HG03175 (cell line): ENCODE results near the gene PPP3CA.
"Not testable (repeated sequence)": the region's sequence is repeated elsewhere in the genome, so short reads cannot be mapped to it uniquely, and the experiment has no call there.

Experiments
- ATAC-seq: cut with Tn5 transposase; IDR thresholded peaks from one replicate; pipeline ENCODE4 v1.9.1; 2021; ENCODE audit warnings: mild to moderate bottlenecking, moderate library complexity; ENCODE audit not compliant: unreplicated experiment

Gene PPP3CA

GRCh38 chr4:101258883-101259282 lies 88.4 kb downstream of the PPP3CA start:
- no peak for ATAC-seq

- ATAC-seq, result no peak
Observed at GRCh38 chr4:101256222-101256621, 91.1 kb downstream of the PPP3CA start.

- ATAC-seq, result no peak
Observed at GRCh38 chr4:101254776-101255175, 92.5 kb downstream of the PPP3CA start.

- ATAC-seq, result no peak
Observed at GRCh38 chr4:101253121-101253520, 94.2 kb downstream of the PPP3CA start.

GRCh38 chr4:101252721-101253120 lies 94.6 kb downstream of the PPP3CA start:
- ATAC-seq, result no peak

GRCh38 chr4:101251261-101251660 lies 96.1 kb downstream of the PPP3CA start:
- ATAC-seq, result no peak

GRCh38 chr4:101244349-101244748 lies 103.0 kb downstream of the PPP3CA start:
- no peak for ATAC-seq

GRCh38 chr4:101242441-101242840 lies 104.9 kb downstream of the PPP3CA start:
- ATAC-seq, result no peak

GRCh38 chr4:101240099-101240498 lies 107.2 kb downstream of the PPP3CA start:
- no peak for ATAC-seq

GRCh38 chr4:101239665-101240064 lies 107.7 kb downstream of the PPP3CA start:
- no peak for ATAC-seq

GRCh38 chr4:101238706-101239105 lies 108.6 kb downstream of the PPP3CA start:
- no peak for ATAC-seq

- no peak for ATAC-seq
Observed at GRCh38 chr4:101237773-101238172, 109.6 kb downstream of the PPP3CA start.

GRCh38 chr4:101236097-101236496 lies 111.2 kb downstream of the PPP3CA start:
- no peak for ATAC-seq

- not testable (repeated sequence) for ATAC-seq
Observed at GRCh38 chr4:101234141-101234540, 113.2 kb downstream of the PPP3CA start.

GRCh38 chr4:101232074-101232776 lies 115.1 kb downstream of the PPP3CA start:
- ATAC-seq, result peak; percentile 69

GRCh38 chr4:101230801-101231426 lies 116.4 kb downstream of the PPP3CA start:
- ATAC-seq, result no peak

- no peak for ATAC-seq
Observed at GRCh38 chr4:101229116-101229515, 118.2 kb downstream of the PPP3CA start.

- no peak for ATAC-seq
Observed at GRCh38 chr4:101227715-101228114, 119.6 kb downstream of the PPP3CA start.

- ATAC-seq, result peak; percentile 51
Observed at GRCh38 chr4:101224358-101225218, 122.7 kb downstream of the PPP3CA start.

GRCh38 chr4:101222156-101222845 lies 125.0 kb downstream of the PPP3CA start:
- no peak for ATAC-seq

GRCh38 chr4:101221294-101221693 lies 126.0 kb downstream of the PPP3CA start:
- no peak for ATAC-seq
